Stimulated activated naive CD8-positive, alpha-beta T cell treated with anti-CD3 and anti-CD28 coated beads, Interleukin-15, Interleukin-2, amounts not matched to agents 100 ng/mL and 50 ng/mL, for 24 hours (primary cell): ENCODE data around the gene FSCN2.
A peak's percentile ranks its signal among the peaks of the same experiment; 100 is the strongest.

Experiments
- H3K27ac Mint-ChIP-seq: one replicate; pipeline ENCODE4 v1.8.0; 2021; ENCODE audit warnings: mild to moderate bottlenecking, mixed read lengths
- H3K27me3 Mint-ChIP-seq: one replicate; pipeline ENCODE4 v1.8.0; 2021; ENCODE audit warnings: mixed read lengths
- H3K36me3 Mint-ChIP-seq: one replicate; pipeline ENCODE4 v1.8.0; 2021; ENCODE audit warnings: low read depth, mixed read lengths
- H3K4me1 Mint-ChIP-seq: one replicate; pipeline ENCODE4 v1.8.0; 2021; ENCODE audit warnings: low read depth, mixed read lengths
- H3K4me3 Mint-ChIP-seq: one replicate; pipeline ENCODE4 v1.8.0; 2021; ENCODE audit warnings: mild to moderate bottlenecking, mixed read lengths
- H3K9me3 Mint-ChIP-seq: one replicate; pipeline ENCODE4 v1.8.0; 2021; ENCODE audit warnings: mixed read lengths

FSCN2 gene

GRCh38 chr17:81502471-81503017, 25.6 kb upstream of the FSCN2 start:
- Mint-ChIP-seq H3K27ac (no peak overlapping the region), H3K4me1 (peaks cover under 1% of the 10 kb centered on the region), H3K4me3 (no peak overlapping the region)

GRCh38 chr17:81503619-81504018, 24.6 kb upstream of the FSCN2 start:
- Mint-ChIP-seq H3K36me3 (peaks cover 3% of the 10 kb centered on the region), H3K9me3 (no peaks in the 10 kb centered on the region), H3K27me3 (no peaks in the 10 kb centered on the region), H3K4me3 (no peak overlapping the region), H3K27ac (no peak overlapping the region), H3K4me1 (peaks cover 7% of the 10 kb centered on the region)

More at GRCh38 chr17:81502471-81503017, 25.6 kb upstream of the FSCN2 start:
- Mint-ChIP-seq H3K27me3 (no peaks in the 10 kb centered on the region), H3K36me3 (no peaks in the 10 kb centered on the region), H3K9me3 (no peaks in the 10 kb centered on the region)

- peak overlapping the region; percentile 96 for H3K27ac Mint-ChIP-seq
- no peaks in the 10 kb centered on the region for H3K9me3 Mint-ChIP-seq
- peaks cover 25% of the 10 kb centered on the region for H3K4me1 Mint-ChIP-seq
- H3K27me3 Mint-ChIP-seq = no peaks in the 10 kb centered on the region
- H3K4me3 Mint-ChIP-seq = peak overlapping the region; percentile 97
- H3K36me3 Mint-ChIP-seq = peaks cover 39% of the 10 kb centered on the region
Measured at GRCh38 chr17:81508639-81509206, 19.5 kb upstream of the FSCN2 start.

DNA sequence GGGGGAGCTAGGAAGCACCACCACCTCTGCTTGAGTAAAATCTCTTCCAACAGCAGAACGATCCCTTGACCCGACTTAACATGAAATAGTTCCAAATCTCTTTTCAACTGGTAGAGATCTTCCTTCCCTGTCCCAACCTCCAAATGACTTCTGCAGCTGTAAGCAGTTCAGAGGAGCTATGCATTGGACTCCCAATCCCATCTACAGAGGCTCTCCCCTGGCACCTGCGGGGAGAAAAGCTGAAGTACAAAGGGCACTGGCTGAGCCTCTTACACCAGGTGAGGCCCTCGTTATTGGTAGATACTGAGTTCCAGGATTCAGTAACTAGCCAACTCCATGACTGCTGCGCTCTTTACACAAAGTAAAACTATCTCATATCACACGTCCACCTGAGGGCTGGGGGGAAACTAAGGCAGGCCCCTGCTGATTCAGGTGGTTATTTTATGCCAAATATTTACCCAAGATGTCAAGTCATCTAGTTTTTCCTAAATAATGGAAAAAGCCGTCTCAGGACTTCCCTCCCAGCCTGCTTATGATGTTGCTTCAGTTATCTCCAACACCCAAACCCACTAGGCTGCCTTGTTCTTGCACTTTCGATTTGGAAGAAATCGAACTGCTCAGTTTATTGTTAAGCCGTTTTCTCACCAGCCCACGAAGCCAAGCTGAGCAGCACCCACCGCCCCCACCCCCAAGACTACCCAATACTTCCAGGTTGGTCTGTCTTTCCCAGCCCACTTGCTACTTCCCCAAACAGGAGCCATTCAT, 18.8 kb upstream of the FSCN2 start:
- Mint-ChIP-seq H3K4me1 (peaks cover 25% of the 10 kb centered on the region), H3K27me3 (no peaks in the 10 kb centered on the region), H3K27ac (peak overlapping the region; percentile 96), H3K4me3 (peak overlapping the region; percentile 97), H3K36me3 (peaks cover 39% of the 10 kb centered on the region), H3K9me3 (no peaks in the 10 kb centered on the region)

- Mint-ChIP-seq H3K9me3 (no peaks in the 10 kb centered on the region), H3K27me3 (no peaks in the 10 kb centered on the region), H3K27ac (peak overlapping the region; percentile 96), H3K4me3 (peak overlapping the region; percentile 97), H3K36me3 (peaks cover 39% of the 10 kb centered on the region), H3K4me1 (peaks cover 25% of the 10 kb centered on the region)
Measured at GRCh38 chr17:81509972-81510784, 18.0 kb upstream of the FSCN2 start.

DNA sequence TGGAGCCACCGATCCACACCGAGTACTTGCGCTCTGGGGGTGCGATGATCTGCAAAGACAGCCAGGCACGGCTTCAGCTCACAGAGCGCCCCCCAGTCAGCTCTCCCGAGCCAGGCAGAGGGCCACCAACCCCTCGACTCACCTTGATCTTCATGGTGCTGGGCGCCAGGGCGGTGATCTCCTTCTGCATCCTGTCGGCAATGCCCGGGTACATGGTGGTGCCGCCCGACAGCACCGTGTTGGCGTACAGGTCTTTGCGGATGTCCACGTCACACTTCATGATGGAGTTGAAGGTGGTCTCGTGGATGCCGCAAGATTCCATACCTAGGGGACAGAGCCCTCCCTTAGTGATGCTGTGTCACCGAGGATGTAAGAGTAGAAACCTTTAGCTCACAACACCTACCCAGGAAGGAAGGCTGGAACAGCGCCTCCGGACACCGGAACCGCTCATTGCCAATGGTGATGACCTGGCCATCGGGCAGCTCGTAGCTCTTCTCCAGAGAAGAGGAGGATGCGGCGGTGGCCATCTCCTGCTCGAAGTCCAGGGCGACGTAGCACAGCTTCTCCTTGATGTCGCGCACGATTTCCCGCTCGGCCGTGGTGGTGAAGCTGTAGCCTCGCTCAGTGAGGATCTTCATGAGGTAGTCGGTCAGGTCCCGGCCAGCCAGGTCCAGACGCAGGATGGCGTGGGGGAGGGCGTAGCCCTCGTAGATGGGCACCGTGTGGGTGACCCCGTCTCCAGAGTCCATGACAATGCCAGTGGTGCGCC, 17.2 kb upstream of the FSCN2 start:
- Mint-ChIP-seq H3K9me3 (no peaks in the 10 kb centered on the region), H3K27me3 (no peaks in the 10 kb centered on the region), H3K4me1 (peaks cover 27% of the 10 kb centered on the region), H3K27ac (peak overlapping the region; percentile 96), H3K4me3 (peak overlapping the region; percentile 97), H3K36me3 (peaks cover 39% of the 10 kb centered on the region)

DNA sequence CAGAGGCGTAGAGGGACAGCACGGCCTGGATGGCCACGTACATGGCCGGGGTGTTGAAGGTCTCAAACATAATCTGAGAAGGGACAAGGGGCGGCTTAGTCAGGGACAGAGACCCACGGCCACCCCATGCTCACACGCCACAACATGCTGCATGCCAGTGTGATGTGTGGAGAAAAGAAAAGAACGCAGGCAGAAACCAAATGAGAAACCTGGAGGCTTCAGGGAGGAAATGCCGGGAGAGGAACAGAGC, 16.7 kb upstream of the FSCN2 start:
- Mint-ChIP-seq H3K36me3 (peaks cover 39% of the 10 kb centered on the region), H3K27ac (peak overlapping the region; percentile 96), H3K9me3 (no peaks in the 10 kb centered on the region), H3K4me3 (peak overlapping the region; percentile 97), H3K4me1 (peaks cover 32% of the 10 kb centered on the region), H3K27me3 (no peaks in the 10 kb centered on the region)

- peak overlapping the region; percentile 97 for H3K4me3 Mint-ChIP-seq
- peaks cover 36% of the 10 kb centered on the region for H3K4me1 Mint-ChIP-seq
- H3K27ac Mint-ChIP-seq = peak overlapping the region; percentile 96
- no peaks in the 10 kb centered on the region for H3K9me3 Mint-ChIP-seq
- peaks cover 39% of the 10 kb centered on the region for H3K36me3 Mint-ChIP-seq
- H3K27me3 Mint-ChIP-seq = no peaks in the 10 kb centered on the region
Measured at GRCh38 chr17:81511804-81512561, 16.2 kb upstream of the FSCN2 start.

DNA sequence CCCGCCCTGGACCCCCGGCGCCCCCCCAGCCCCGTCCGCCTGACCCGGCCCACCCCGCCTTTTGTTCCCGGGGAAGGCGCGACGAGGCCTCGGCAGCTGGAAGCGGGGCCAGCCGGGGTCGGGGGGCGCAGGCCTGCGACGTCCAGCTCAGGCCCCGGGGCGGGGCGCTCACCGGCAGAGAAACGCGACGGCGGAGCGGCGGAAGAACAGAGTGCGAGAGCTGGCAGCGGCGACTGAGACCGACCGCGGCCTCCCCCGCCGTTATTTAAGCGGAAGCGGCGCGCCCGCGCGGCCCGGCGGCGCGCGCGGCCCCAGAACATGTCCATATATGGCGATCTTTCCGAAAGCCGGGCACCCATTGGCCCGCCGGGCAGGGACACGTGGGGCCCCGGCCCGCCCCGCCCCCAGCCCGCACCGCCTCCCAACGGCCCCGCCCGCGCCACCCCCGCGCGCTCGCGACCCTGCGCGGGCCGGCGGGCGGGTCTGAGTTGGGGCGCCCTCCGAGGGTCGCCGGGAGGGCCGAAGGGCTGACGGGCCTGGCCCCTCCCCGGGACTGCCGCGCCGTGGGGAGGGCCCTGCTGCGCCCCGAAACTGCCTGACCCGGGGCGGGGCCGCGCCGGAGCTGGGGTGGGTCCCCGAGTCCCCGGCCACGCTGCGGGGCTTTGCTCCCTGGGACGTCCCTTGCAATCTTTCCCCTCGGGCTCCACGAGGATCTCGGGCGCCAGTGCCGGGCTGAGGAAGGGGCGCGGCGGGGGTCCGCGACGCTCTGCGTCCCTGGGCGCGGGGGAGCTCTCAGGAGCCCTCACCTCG, 15.4 kb upstream of the FSCN2 start, which contains the start of gene ACTG1:
Gene ACTG1 (minus strand): TSS at position 238 of the 810 bp plus-strand sequence. CDS start 445 bp downstream, outside the sequence.
- peaks cover 39% of the 10 kb centered on the region for H3K36me3 Mint-ChIP-seq
- no peaks in the 10 kb centered on the region for H3K27me3 Mint-ChIP-seq
- no peaks in the 10 kb centered on the region for H3K9me3 Mint-ChIP-seq
- peak within 1 kb of the TSS; percentile 96 for H3K27ac Mint-ChIP-seq
- peaks cover 33% of the 10 kb centered on the region for H3K4me1 Mint-ChIP-seq
- H3K4me3 Mint-ChIP-seq = peak within 1 kb of the TSS; percentile 97

DNA sequence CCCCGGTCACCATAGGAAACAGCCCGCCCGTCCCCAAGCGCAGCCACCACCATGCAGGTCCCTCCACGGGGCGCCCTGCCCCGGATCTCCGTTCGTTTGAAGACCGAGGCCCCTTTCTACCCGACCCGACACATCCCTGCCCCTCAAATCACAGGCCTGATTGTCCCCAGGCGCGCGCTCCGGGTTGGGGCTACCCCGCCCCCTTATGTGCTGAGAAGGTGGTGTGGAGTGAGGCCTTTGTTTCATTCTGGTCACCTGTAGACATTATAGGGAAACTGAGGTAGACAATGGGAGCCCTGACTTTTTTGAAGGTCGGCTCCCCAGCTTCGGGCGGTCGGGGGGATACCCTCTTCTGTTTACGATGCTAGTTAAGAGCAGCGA, 14.8 kb upstream of the FSCN2 start:
- H3K27ac Mint-ChIP-seq = peak overlapping the region; percentile 88
- no peaks in the 10 kb centered on the region for H3K9me3 Mint-ChIP-seq
- peak overlapping the region; percentile 85 for H3K4me3 Mint-ChIP-seq
- peaks cover 39% of the 10 kb centered on the region for H3K36me3 Mint-ChIP-seq
- H3K4me1 Mint-ChIP-seq = peaks cover 37% of the 10 kb centered on the region
- H3K27me3 Mint-ChIP-seq = no peaks in the 10 kb centered on the region

DNA sequence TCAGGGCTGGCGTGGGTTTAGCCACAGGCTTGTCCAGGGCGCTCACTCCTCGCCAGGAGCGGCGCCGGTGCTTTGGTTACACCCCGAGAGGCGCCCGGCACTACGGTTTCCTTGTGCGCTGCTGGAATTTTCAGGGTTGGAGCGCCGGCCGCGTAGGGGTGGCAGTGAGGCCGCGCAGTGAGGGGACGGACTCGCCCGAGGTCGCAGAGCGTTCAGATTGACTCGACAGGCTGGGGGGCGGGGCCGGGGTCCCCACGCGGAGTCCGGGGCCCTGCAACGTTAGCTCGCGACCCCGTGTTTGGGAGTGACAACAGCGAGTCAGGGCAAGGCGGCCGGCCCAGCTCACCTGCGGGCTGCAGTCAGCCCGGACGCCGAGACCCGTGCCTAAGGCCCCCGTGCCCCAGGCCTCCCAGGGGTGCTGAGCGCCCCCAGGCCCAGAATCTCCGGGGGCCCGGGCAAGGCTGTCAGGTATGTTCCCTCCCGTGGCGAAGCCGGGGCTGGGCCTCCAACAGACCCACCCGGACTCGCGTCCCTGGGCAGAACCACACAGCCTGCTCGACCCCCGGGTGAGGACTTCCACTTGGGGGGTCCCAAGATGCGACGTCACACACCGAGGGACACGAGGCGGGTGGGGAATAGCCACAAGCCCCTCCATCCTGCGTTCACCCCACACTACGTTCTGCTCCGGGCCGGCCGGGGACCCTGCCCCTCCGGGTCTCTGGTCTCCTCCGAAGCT, 14.3 kb upstream of the FSCN2 start:
- H3K4me1 Mint-ChIP-seq = peaks cover 35% of the 10 kb centered on the region
- no peaks in the 10 kb centered on the region for H3K27me3 Mint-ChIP-seq
- H3K9me3 Mint-ChIP-seq = no peaks in the 10 kb centered on the region
- peak overlapping the region; percentile 88 for H3K27ac Mint-ChIP-seq
- peaks cover 34% of the 10 kb centered on the region for H3K36me3 Mint-ChIP-seq
- peak overlapping the region; percentile 85 for H3K4me3 Mint-ChIP-seq

GRCh38 chr17:81514489-81514738, 13.8 kb upstream of the FSCN2 start:
- peak overlapping the region; percentile 71 for H3K27ac Mint-ChIP-seq
- H3K36me3 Mint-ChIP-seq = peaks cover 29% of the 10 kb centered on the region
- no peaks in the 10 kb centered on the region for H3K27me3 Mint-ChIP-seq
- H3K4me3 Mint-ChIP-seq = peak overlapping the region; percentile 85
- H3K9me3 Mint-ChIP-seq = no peaks in the 10 kb centered on the region
- peaks cover 30% of the 10 kb centered on the region for H3K4me1 Mint-ChIP-seq
